GM23248 (cell line): Measurements from ENCODE around the gene ATG9B. TPM values are rescaled to one million over a fixed set of nuclear protein-coding genes. Genes with fewer than 3 reads are reported as not detected.
A peak's percentile ranks its signal among the peaks of the same experiment; 100 is the strongest.

ENCODE experiments used
- DNase-seq: peaks from one replicate; pipeline ENCODE4 v3.0.0-alpha.2; 2015
- H2AFZ ChIP-seq: fragments of 200-600 bp; sonication (generic); 2 replicates; pipeline ENCODE4 v1.6.1; 2016; ENCODE audit warnings: antibody characterized with exemption
- H3F3A ChIP-seq: fragments of 200-600 bp; sonication (generic); 2 replicates; pipeline ENCODE4 v1.6.1; 2016; ENCODE audit warnings: mild to moderate bottlenecking, antibody characterized with exemption, mixed run types; ENCODE audit not compliant: insufficient read depth
- H3K27ac ChIP-seq: fragments of 200-600 bp; sonication (generic); 2 replicates; pipeline ENCODE4 v1.5.1; 2016; ENCODE audit warnings: mild to moderate bottlenecking
- H3K27me3 ChIP-seq: fragments of 200-600 bp; sonication (generic); replicated peaks from 2 replicates; pipeline ENCODE4 v1.6.1; 2016; ENCODE audit warnings: mild to moderate bottlenecking; ENCODE audit not compliant: insufficient read depth
- H3K36me3 ChIP-seq: fragments of 200-600 bp; sonication (generic); 2 replicates; pipeline ENCODE4 v1.6.1; 2016; ENCODE audit warnings: low read depth, mild to moderate bottlenecking
- H3K4me1 ChIP-seq: fragments of 200-600 bp; sonication (generic); 2 replicates; pipeline ENCODE4 v1.6.1; 2016; ENCODE audit warnings: mild to moderate bottlenecking; ENCODE audit not compliant: insufficient read depth
- H3K4me2 ChIP-seq: fragments of 200-600 bp; sonication (generic); one replicate; pipeline ENCODE4 v1.6.1; 2016; ENCODE audit warnings: mild to moderate bottlenecking; ENCODE audit not compliant: unreplicated experiment
- H3K4me3 ChIP-seq: fragments of 200-600 bp; sonication (generic); 2 replicates; pipeline ENCODE4 v1.5.1; 2016; ENCODE audit warnings: mild to moderate bottlenecking
- H3K79me2 ChIP-seq: fragments of 200-600 bp; sonication (generic); 2 replicates; pipeline ENCODE4 v1.6.1; 2016; ENCODE audit warnings: mild to moderate bottlenecking; ENCODE audit not compliant: insufficient read depth
- H3K9ac ChIP-seq: fragments of 200-600 bp; sonication (generic); 2 replicates; pipeline ENCODE4 v1.6.1; 2016; ENCODE audit warnings: mild to moderate bottlenecking
- H3K9me2 ChIP-seq: fragments of 200-600 bp; sonication (generic); 2 replicates; pipeline ENCODE4 v1.6.1; 2016; ENCODE audit warnings: mixed run types, mild to moderate bottlenecking, moderate library complexity; ENCODE audit not compliant: insufficient read depth
- H3K9me3 ChIP-seq: fragments of 200-600 bp; sonication (generic); one replicate; pipeline ENCODE4 v1.6.1; 2017; ENCODE audit warnings: low read depth
- H4K20me1 ChIP-seq: fragments of 200-600 bp; sonication (generic); 2 replicates; pipeline ENCODE4 v1.6.0; 2016; ENCODE audit not compliant: insufficient read depth
- EZH2 ChIP-seq: fragments of 200-600 bp; sonication (generic); IDR thresholded peaks from 2 replicates; pipeline ENCODE4 v1.6.1; 2018; ENCODE audit warnings: antibody characterized with exemption, mild to moderate bottlenecking; ENCODE audit not compliant: insufficient read depth, poor library complexity, severe bottlenecking
- EZH2phosphoT487 ChIP-seq: fragments of 200-600 bp; sonication (generic); IDR thresholded peaks from 2 replicates; pipeline ENCODE4 v1.6.1; 2018; ENCODE audit warnings: antibody characterized with exemption, moderate library complexity, mild to moderate bottlenecking, low read depth; ENCODE audit not compliant: insufficient read depth
- WGBS, 2 experiments: methylation state at CpG; one replicate each; pipeline ENCODE4 v1.1.6; 2015 to 2017; ENCODE audit warnings: low lambda C conversion rate in 2 of 2, low coverage in 1 of 2; ENCODE audit errors: missing lambda C conversion rate in 2 of 2; 5-methylcytosine and 5-hydroxymethylcytosine counted together
- in situ Hi-C: fragments of 300-500 bp; cut with MboI; formaldehyde crosslinking; loops from 2 replicates; pipeline ENCODE4 v1.15.0; 2020
- polyA plus RNA-seq: library from polyadenylated mRNA; unstranded; fragments of >200 nt; fragmentation: Nextera tagmentation; extraction: Ambion mirVana; gene quantifications from 2 replicates; pipeline ENCODE4 v1.2.1, GENCODE V29; 2016
- total RNA-seq: library from RNA; depleted of rRNA; stranded (reverse); fragments of >200 nt; shearing (Covaris generic); gene quantifications from 2 replicates; pipeline ENCODE4 v1.2.3, GENCODE V29; 2014

ATG9B gene
- total and polyA plus RNA-seq, 2 experiments from 2014 or later, result 0.79 TPM; not detected in 1

- 85 to 93% methylated on average over 5 to 8 of the region's 8 CpGs for WGBS, 2 experiments
- in situ Hi-C loops, result no loop called here
Measured at GRCh38 chr7:151016505-151016904, 7.8 kb downstream of the ATG9B start.

GRCh38 chr7:151015967-151016366 is 8.3 kb downstream of the ATG9B start:
- no peaks in the 10 kb centered on the region for H3K9me3 ChIP-seq
- H4K20me1 ChIP-seq, result no peaks in the 10 kb centered on the region
- H3K27me3 ChIP-seq, result peaks cover 19% of the 10 kb centered on the region
- H3K9ac ChIP-seq, result no peak overlapping the region
- no peaks in the 10 kb centered on the region for H3K79me2 ChIP-seq
- H3F3A ChIP-seq, result no peaks in the 10 kb centered on the region
- no peaks in the 10 kb centered on the region for H3K36me3 ChIP-seq
- no peaks in the 10 kb centered on the region for H3K9me2 ChIP-seq
- no peak for TF ChIP-seq EZH2
- TF ChIP-seq EZH2phosphoT487, result no peak
- in situ Hi-C loops, result no loop called here
- H3K27ac ChIP-seq, result no peak overlapping the region
- 75 to 78% methylated on average over 5 of the region's 5 CpGs for WGBS, 2 experiments
- no peak overlapping the region for H3K4me2 ChIP-seq
- no peak overlapping the region for H3K4me3 ChIP-seq
- DNase-seq, result no peak
- no peaks in the 10 kb centered on the region for H3K4me1 ChIP-seq
- no peak overlapping the region for H2AFZ ChIP-seq

More at GRCh38 chr7:151016505-151016904, 7.8 kb downstream of the ATG9B start:
- Histone ChIP-seq H3K27me3 (peaks cover 19% of the 10 kb centered on the region), H3K9me2 (no peaks in the 10 kb centered on the region), H3K4me1 (no peaks in the 10 kb centered on the region), H3K36me3 (no peaks in the 10 kb centered on the region), H3K9ac (no peak overlapping the region), H3K9me3 (no peaks in the 10 kb centered on the region), H4K20me1 (no peaks in the 10 kb centered on the region), H3K27ac (no peak overlapping the region), H2AFZ (no peak overlapping the region), H3K79me2 (no peaks in the 10 kb centered on the region), H3K4me3 (no peak overlapping the region), H3K4me2 (no peak overlapping the region), H3F3A (no peaks in the 10 kb centered on the region)
- TF ChIP-seq EZH2phosphoT487, result no peak
- TF ChIP-seq EZH2, result no peak
- DNase-seq, result no peak

DNA sequence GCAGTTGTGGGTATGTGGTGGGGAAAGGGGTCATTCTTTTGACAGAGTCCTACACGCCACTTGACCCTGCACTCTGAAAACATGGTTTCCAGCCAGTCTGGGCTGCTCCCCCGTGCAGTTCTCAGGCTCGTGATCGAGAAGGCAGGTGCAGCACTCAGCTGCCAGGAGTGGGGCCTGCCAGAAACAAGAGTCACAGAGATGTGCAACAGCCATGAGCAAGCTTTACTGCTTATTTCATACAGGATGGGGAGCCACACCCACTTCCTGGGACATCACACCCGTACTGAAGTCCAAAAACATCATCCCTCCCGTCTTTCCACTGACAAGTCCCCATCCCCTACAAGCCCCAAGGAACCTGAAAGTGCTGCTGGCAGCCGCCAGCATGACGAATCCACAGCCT is 9.3 kb downstream of the ATG9B start:
- H3K4me2 ChIP-seq, result no peak overlapping the region
- no peak overlapping the region for H3K27ac ChIP-seq
- no peaks in the 10 kb centered on the region for H3K36me3 ChIP-seq
- H2AFZ ChIP-seq, result no peak overlapping the region
- 61 to 66% methylated on average over 8 of the region's 8 CpGs for WGBS, 2 experiments
- H4K20me1 ChIP-seq, result no peaks in the 10 kb centered on the region
- no peak overlapping the region for H3K4me3 ChIP-seq
- DNase-seq, result peak; percentile 64
- TF ChIP-seq EZH2 (no peak), EZH2phosphoT487 (no peak)
- H3K4me1 ChIP-seq, result no peaks in the 10 kb centered on the region
- no peaks in the 10 kb centered on the region for H3K9me2 ChIP-seq
- in situ Hi-C loops, result no loop called here
- H3K9ac ChIP-seq, result no peak overlapping the region
- H3K27me3 ChIP-seq, result peaks cover 9% of the 10 kb centered on the region
- no peaks in the 10 kb centered on the region for H3K9me3 ChIP-seq
- H3K79me2 ChIP-seq, result no peaks in the 10 kb centered on the region
- H3F3A ChIP-seq, result no peaks in the 10 kb centered on the region

DNA sequence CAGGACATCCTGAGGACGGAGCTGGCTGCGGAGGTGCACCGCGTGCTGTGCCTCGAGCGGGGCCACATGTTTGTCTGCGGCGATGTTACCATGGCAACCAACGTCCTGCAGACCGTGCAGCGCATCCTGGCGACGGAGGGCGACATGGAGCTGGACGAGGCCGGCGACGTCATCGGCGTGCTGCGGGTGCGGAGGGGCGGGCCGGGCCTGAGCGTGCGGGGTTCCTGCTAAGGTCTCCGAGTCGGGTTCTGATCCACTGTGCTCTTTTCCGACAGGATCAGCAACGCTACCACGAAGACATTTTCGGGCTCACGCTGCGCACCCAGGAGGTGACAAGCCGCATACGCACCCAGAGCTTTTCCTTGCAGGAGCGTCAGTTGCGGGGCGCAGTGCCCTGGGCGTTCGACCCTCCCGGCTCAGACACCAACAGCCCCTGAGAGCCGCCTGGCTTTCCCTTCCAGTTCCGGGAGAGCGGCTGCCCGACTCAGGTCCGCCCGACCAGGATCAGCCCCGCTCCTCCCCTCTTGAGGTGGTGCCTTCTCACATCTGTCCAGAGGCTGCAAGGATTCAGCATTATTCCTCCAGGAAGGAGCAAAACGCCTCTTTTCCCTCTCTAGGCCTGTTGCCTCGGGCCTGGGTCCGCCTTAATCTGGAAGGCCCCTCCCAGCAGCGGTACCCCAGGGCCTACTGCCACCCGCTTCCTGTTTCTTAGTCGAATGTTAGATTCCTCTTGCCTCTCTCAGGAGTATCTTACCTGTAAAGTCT is 10.4 kb downstream of the ATG9B start:
- DNase-seq, result peak; percentile 92
- Histone ChIP-seq H3F3A (no peaks in the 10 kb centered on the region), H3K4me2 (peak overlapping the region; percentile 76), H3K9me3 (no peaks in the 10 kb centered on the region), H3K79me2 (no peaks in the 10 kb centered on the region), H2AFZ (peak overlapping the region; percentile 91), H3K36me3 (no peaks in the 10 kb centered on the region), H4K20me1 (no peaks in the 10 kb centered on the region), H3K27ac (no peak overlapping the region), H3K4me1 (no peaks in the 10 kb centered on the region), H3K9me2 (no peaks in the 10 kb centered on the region), H3K4me3 (peak overlapping the region; percentile 61), H3K9ac (peak overlapping the region; percentile 75), H3K27me3 (no peaks in the 10 kb centered on the region)
- WGBS, 2 experiments, result 5 to 9% methylated on average over 50 of the region's 55 CpGs
- no peak for TF ChIP-seq EZH2phosphoT487
- no peak for TF ChIP-seq EZH2
- in situ Hi-C loops, result no loop called here
